NCI-H2029 (cell line): ENCODE measurements around the gene RABL2A.
"Not testable (repeated sequence)": the region's sequence is repeated elsewhere in the genome, so short reads cannot be mapped to it uniquely, and the experiment has no call there.

Experiments used
- DNase-seq: peaks from one replicate; lab custom pipeline; 2025; lab: John Stamatoyannopoulos, UW

RABL2A gene

DNA sequence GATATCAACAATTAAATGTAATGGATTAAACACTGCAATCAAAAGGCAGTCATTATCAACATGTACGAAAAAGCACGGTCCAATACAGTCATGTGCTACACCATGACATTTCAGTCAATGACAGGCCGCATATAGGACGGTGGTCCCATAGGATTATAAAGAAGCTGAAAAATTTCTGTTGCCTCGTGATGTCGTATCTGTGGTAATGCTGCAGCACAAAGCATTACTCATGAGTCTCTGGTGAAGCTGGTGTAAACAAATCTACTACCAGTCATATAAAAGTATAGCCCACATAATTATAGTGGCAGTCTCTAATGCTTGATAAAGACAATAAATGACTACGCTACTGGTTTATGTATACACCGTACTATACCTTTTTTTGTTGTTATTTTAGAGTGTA is 58.4 kb downstream of the RABL2A start:
- DNase-seq = no peak

DNA sequence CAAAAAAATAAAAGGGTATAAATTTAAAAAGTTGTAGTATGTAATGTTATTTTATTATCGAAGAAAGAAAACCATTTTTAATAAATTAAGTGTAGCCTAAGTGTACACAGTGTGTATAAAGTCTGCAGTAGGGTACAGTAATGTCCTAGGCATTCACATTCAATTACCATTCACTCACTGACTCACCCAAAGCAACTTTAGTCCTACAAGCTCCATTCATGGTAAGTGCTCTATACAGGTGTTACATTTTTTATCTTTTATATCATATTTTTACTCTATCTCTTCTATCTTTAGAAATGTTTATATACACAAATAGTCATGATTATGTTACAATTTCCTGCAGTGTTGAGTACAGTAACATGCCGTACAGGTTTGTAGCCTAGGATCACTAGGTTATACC is 59.5 kb downstream of the RABL2A start:
- no peak for DNase-seq

DNA sequence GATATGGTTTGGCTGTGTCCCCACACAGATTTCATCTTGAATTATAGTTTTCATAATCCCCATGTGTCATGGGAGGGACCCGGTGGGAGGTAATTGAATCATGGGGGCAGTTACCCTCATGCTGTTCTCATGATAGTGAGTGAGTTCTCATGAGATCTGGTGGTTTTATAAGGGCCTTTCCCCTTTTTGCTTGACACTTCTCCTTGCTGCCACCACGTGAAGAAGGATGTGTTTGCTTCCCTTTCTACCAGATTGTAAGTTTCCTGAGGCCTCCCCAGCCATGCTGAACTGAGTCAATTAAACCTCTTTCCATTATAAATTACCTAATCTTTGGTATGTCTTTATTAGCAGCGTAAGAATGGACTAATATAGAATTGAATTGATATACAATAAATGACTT is 63.8 kb downstream of the RABL2A start:
- not testable (repeated sequence) for DNase-seq
